K562 (cell line): ENCODE results near the gene VWA5B1. TPM values are rescaled to one million over a fixed set of nuclear protein-coding genes. Genes with fewer than 3 reads are reported as not detected.

ENCODE experiments used
- ATAC-seq: fragments of 200-7000 bp; cut with Tn5 transposase; 3 replicates; pipeline ENCODE4 v1.9.1; 2020; ENCODE audit warnings: moderate library complexity
- BruUV-seq: library from RNA; stranded (reverse); fragments of 400-500 nt; replicated peaks from 2 replicates; lab custom pipeline; 2021; lab: Mats Ljungman, UMichigan
- CTCF ChIA-PET: fragments of 300-600 bp; formaldehyde crosslinking; extraction: SDS; loops from one replicate; lab custom pipeline; 2021; ENCODE audit warnings: low intra/inter-chr PET ratio; lab: Yijun Ruan, JAX
- POLR2A ChIA-PET: fragments of 300-600, 350-650 bp; sonication (Branson Sonifier 250); formaldehyde crosslinking; extraction: SDS; loops from one replicate; lab custom pipeline; 2021; ENCODE audit warnings: antibody characterized with exemption, inconsistent platforms; lab: Yijun Ruan, JAX
- DNase-seq, 4 experiments: peaks; one replicate each; pipeline versions ENCODE4 v3.0.0 to v3.0.0-alpha.2; 2011 to 2018; ENCODE audit warnings: low spot score in 3 of 4, mixed read lengths in 3 of 4; ENCODE audit errors: extremely low read depth in 1 of 4
- FAIRE-seq: peaks from 2 replicates; lab custom pipeline; 2011; peaks lifted over from hg19 to GRCh38; lab: Jason Lieb, UNC
- H2AFZ ChIP-seq: 2 replicates; pipeline ENCODE4 v1.6.0; 2011; ENCODE audit warnings: low read depth, low read length, control low read depth, inconsistent platforms
- H3K27ac ChIP-seq: fragments of 200-600 bp; 3 replicates; pipeline ENCODE4 v1.8.0; 2011; ENCODE audit warnings: low read depth, mild to moderate bottlenecking, control low read depth, inconsistent platforms, low read length, moderate library complexity, mixed read lengths; ENCODE audit errors: extremely low read depth
- H3K27me3 ChIP-seq, 2 experiments: fragments of 300-600 bp in 1 of 2; 2 replicates in 1 of 2; 3 replicates in 1 of 2; pipeline versions ENCODE4 v1.6.0 to v1.8.0; 2011; ENCODE audit warnings: inconsistent platforms in 2 of 2, low read length in 2 of 2, mild to moderate bottlenecking in 1 of 2, mixed read lengths in 1 of 2, moderate library complexity in 1 of 2; ENCODE audit not compliant: control insufficient read depth in 2 of 2, insufficient read depth in 2 of 2
- H3K36me3 ChIP-seq: fragments of 300-600 bp; 3 replicates; pipeline ENCODE4 v1.8.0; 2011; ENCODE audit warnings: mild to moderate bottlenecking, low read length, inconsistent platforms; ENCODE audit not compliant: control insufficient read depth, insufficient read depth
- H3K4me1 ChIP-seq, 2 experiments: fragments of 200-600 bp in 1 of 2; replicated peaks in 1 of 2; 2 replicates in 1 of 2; 3 replicates in 1 of 2; pipeline versions ENCODE4 v1.5.1 to v1.8.0; 2011; ENCODE audit warnings: inconsistent platforms in 2 of 2, low read length in 2 of 2, mild to moderate bottlenecking in 1 of 2, mixed read lengths in 1 of 2, moderate library complexity in 1 of 2; ENCODE audit not compliant: control insufficient read depth in 2 of 2, insufficient read depth in 2 of 2
- H3K4me2 ChIP-seq: 2 replicates; pipeline ENCODE4 v1.6.1; 2011; ENCODE audit warnings: low read length, control low read depth, inconsistent platforms, mixed read lengths; ENCODE audit not compliant: insufficient read depth
- H3K4me3 ChIP-seq: fragments of 200-600 bp; sonication (generic), shearing (Covaris generic); 2 replicates; pipeline ENCODE4 v1.5.1; 2016; ENCODE audit warnings: control low read depth, inconsistent platforms
- H3K79me2 ChIP-seq: fragments of 200-600 bp; 3 replicates; pipeline ENCODE4 v1.8.0; 2011; ENCODE audit warnings: low read length, inconsistent platforms; ENCODE audit not compliant: control insufficient read depth, insufficient read depth
- H3K9ac ChIP-seq, 2 experiments: 2 replicates each; pipeline versions ENCODE4 v1.6.0 to v1.6.1; 2011; ENCODE audit warnings: low read depth in 2 of 2, low read length in 2 of 2, control low read depth in 1 of 2, inconsistent platforms in 1 of 2, mild to moderate bottlenecking in 1 of 2, mixed read lengths in 1 of 2; ENCODE audit not compliant: insufficient read depth in 1 of 2
- H3K9me1 ChIP-seq: one replicate; pipeline ENCODE4 v1.6.0; 2011; ENCODE audit warnings: inconsistent platforms, mild to moderate bottlenecking, low read length, moderate library complexity; ENCODE audit not compliant: control insufficient read depth, insufficient read depth
- H3K9me3 ChIP-seq: replicated peaks from 2 replicates; pipeline ENCODE4 v1.5.1; 2011; ENCODE audit warnings: low read depth, low read length, inconsistent platforms; ENCODE audit not compliant: control insufficient read depth, insufficient read depth
- H4K20me1 ChIP-seq: replicated peaks from 2 replicates; pipeline ENCODE4 v1.6.1; 2011; ENCODE audit warnings: low read length, inconsistent platforms, mixed read lengths; ENCODE audit not compliant: control insufficient read depth, insufficient read depth
- ARID3A ChIP-seq: IDR thresholded peaks from 2 replicates; pipeline ENCODE4 v1.6.1; 2012; ENCODE audit warnings: low read depth, low read length, improper control_type of control experiment, borderline replicate concordance
- ATF3 ChIP-seq, 2 experiments: fragments of 450-650 bp in 1 of 2; sonication (generic) in 1 of 2; formaldehyde crosslinking in 1 of 2; IDR thresholded peaks in 1 of 2; conservative IDR thresholded peaks in 1 of 2; 2 replicates each; pipeline versions ENCODE4 v1.6.1 to v1.8.1; 2016 to 2023; ENCODE audit warnings: mild to moderate bottlenecking in 2 of 2, moderate library complexity in 2 of 2, inconsistent platforms in 1 of 2, missing genetic modification reagents in 1 of 2
- E2F5 ChIP-seq: sonication (generic); formaldehyde crosslinking; IDR thresholded peaks from 2 replicates; pipeline ENCODE4 v1.8.0; 2022; ENCODE audit warnings: mild to moderate bottlenecking, missing genetic modification reagents
- ETV1 ChIP-seq: fragments of 450-650 bp; conservative IDR thresholded peaks from 2 replicates; pipeline ENCODE4 v1.6.1; 2016; ENCODE audit warnings: missing genetic modification characterization, control low read depth, low read depth, missing compliant biosample characterization
- RFX1 ChIP-seq: fragments of 450-650 bp; IDR thresholded peaks from 2 replicates; pipeline ENCODE4 v1.6.1; 2016; ENCODE audit warnings: mild to moderate bottlenecking, moderate library complexity
- ZFP36 ChIP-seq: fragments of 150-350 bp; IDR thresholded peaks from 2 replicates; pipeline ENCODE4 v1.6.1; 2018; ENCODE audit warnings: low read length, low read depth; ENCODE audit not compliant: partially characterized antibody
- ZNF318 ChIP-seq, 2 experiments: fragments of 450-650 bp; IDR thresholded peaks; 2 replicates each; pipeline ENCODE4 v1.6.1; 2016; ENCODE audit warnings: mild to moderate bottlenecking in 2 of 2, borderline replicate concordance in 1 of 2, low read depth in 1 of 2, moderate library complexity in 1 of 2
- ZNF589 ChIP-seq: fragments of 200-800 bp; sonication (Bioruptor generic); IDR thresholded peaks from 2 replicates; pipeline ENCODE4 v1.6.1; 2016; ENCODE audit warnings: low read depth, missing genetic modification characterization, missing compliant biosample characterization
- WGBS: fragments of 100-300 bp; shearing (Covaris generic); methylation state at CpG from one replicate; pipeline ENCODE4 v1.1.6; 2016; ENCODE audit warnings: low coverage, mixed read lengths; ENCODE audit not compliant: insufficient coverage; ENCODE audit errors: missing lambda C conversion rate; 5-methylcytosine and 5-hydroxymethylcytosine counted together
- in situ Hi-C: fragments of 300-500 bp; cut with MboI; formaldehyde crosslinking; loops from 4 replicates; pipeline ENCODE4 v1.15.0; 2018; ENCODE audit warnings: inconsistent platforms, mixed read lengths
- intact Hi-C: fragments of 100-400 bp; cut with micrococcal nuclease; formaldehyde crosslinking; loops from 2 replicates; pipeline ENCODE4 v1.14.2; 2022
- polyA plus RNA-seq, 8 experiments: library from polyadenylated mRNA; depleted of rRNA in 4 of 8; stranded (reverse) in 5 of 8; unstranded in 3 of 8; fragments of >200 nt; fragmentation: Nextera tagmentation in 2 of 8; fragmentation: Illumina TruSeq in 1 of 8; extraction: Ambion mirVana in 2 of 8; extraction: Trizol in 1 of 8; gene quantifications; 2 replicates each; pipeline versions ENCODE4 v1.2.1 to v1.2.3, GENCODE V29; 2011 to 2014; ENCODE audit warnings: inconsistent platforms in 1 of 8, missing spikeins in 1 of 8
- total RNA-seq, 7 experiments: library from RNA; depleted of rRNA in 6 of 7; stranded (reverse); fragments of >200 nt in 6 of 7; fragmentation: Illumina TruSeq in 2 of 7; extraction: Trizol in 2 of 7; gene quantifications; 2 replicates each; pipeline versions ENCODE4 v1.2.1 to v1.2.3, GENCODE V29; 2011 to 2021; ENCODE audit warnings: low replicate concordance in 1 of 7

Gene VWA5B1
- total and polyA plus RNA-seq, 9 of the 15 experiments (the other 6 are each of a cell fraction or from before 2014, with no cell fraction given), result not detected

GRCh38 chr1:20399606-20400180, 109.0 kb downstream of the VWA5B1 start:
- ATAC-seq, result no peak
- H3K9ac ChIP-seq, result no peak overlapping the region
- in situ Hi-C loops, result no loop called here
- no peak for FAIRE-seq
- no TSS peak for BruUV-seq
- peaks cover 6 to 18% of the 10 kb centered on the region in 2 experiments; a peak in 3 of 5 replicates for H3K27me3 ChIP-seq
- no peaks in the 10 kb centered on the region; a peak in 1 of 5 replicates for H3K4me1 ChIP-seq
- H2AFZ ChIP-seq, result no peak overlapping the region
- no peaks in the 10 kb centered on the region for H3K9me1 ChIP-seq
- intact Hi-C loops, result no loop called here
- no peak for DNase-seq
- WGBS, result 0% methylated on average over 5 of the region's 5 CpGs
- 0 out of 2 replicates have a peak, but pooled peaks cover 3% of the 10 kb centered on the region for H4K20me1 ChIP-seq
- H3K27ac ChIP-seq, result no peak overlapping the region
- no peaks in the 10 kb centered on the region for H3K9me3 ChIP-seq
- no peak overlapping the region for H3K4me2 ChIP-seq
- H3K36me3 ChIP-seq, result no peaks in the 10 kb centered on the region
- POLR2A ChIA-PET, result interaction anchor here (0.8 kb wide), 1 partner anchor 10 kb away, joined by 4 read pairs; no protein-coding TSS in a partner anchor
- H3K4me3 ChIP-seq, result no peak overlapping the region
- H3K79me2 ChIP-seq, result no peaks in the 10 kb centered on the region
- CTCF ChIA-PET, result no interaction called here
- TF ChIP-seq ZFP36 (no peak), ETV1 (tag) (no peak), ZNF589 (CRISPR knock-in tag) (no peak), ARID3A (no peak), RFX1 (no peak), ATF3 (IDR thresholded peaks at IDR 0.05) (no peak), ATF3 (CRISPR knock-in tag; conservative IDR thresholded peaks at IDR 0.05) (no peak), E2F5 (CRISPR knock-in tag) (no peak), ZNF318 (IDR thresholded peaks at IDR 0.05; ENCODE audit: borderline replicate concordance in 1 of 2, low read depth in 1 of 2) (no peak)
